Keratinocyte (primary cell): ENCODE results near the gene SLC19A1. TPM values are rescaled to one million over a fixed set of nuclear protein-coding genes. Genes with fewer than 3 reads are reported as not detected.

ENCODE experiments used
- DNase-seq: peaks from one replicate; pipeline ENCODE4 v3.0.0-alpha.2; 2011; ENCODE audit warnings: low read depth, missing footprints, low spot score
- FAIRE-seq: peaks from 2 replicates; lab custom pipeline; 2011; peaks lifted over from hg19 to GRCh38; lab: Jason Lieb, UNC
- H2AFZ ChIP-seq: 2 replicates; pipeline ENCODE4 v1.6.0; 2012; ENCODE audit warnings: low read length, control low read depth, inconsistent platforms; ENCODE audit not compliant: control insufficient read depth
- H3K27ac ChIP-seq: 2 replicates; pipeline ENCODE4 v1.5.1; 2011; ENCODE audit warnings: low read length; ENCODE audit not compliant: control insufficient read depth, insufficient read depth
- H3K27me3 ChIP-seq: 3 replicates; pipeline ENCODE4 v1.6.0; 2011; ENCODE audit warnings: low read length; ENCODE audit not compliant: control insufficient read depth, insufficient read depth; ENCODE audit errors: extremely low read depth
- H3K36me3 ChIP-seq, 2 experiments: 2 replicates in 1 of 2; 3 replicates in 1 of 2; pipeline ENCODE4 v1.5.1; 2011; ENCODE audit warnings: low read length in 2 of 2, mild to moderate bottlenecking in 1 of 2; ENCODE audit not compliant: control insufficient read depth in 2 of 2, insufficient read depth in 2 of 2; ENCODE audit errors: extremely low read depth in 1 of 2
- H3K4me1 ChIP-seq: 3 replicates; pipeline ENCODE4 v1.5.1; 2011; ENCODE audit warnings: low read length; ENCODE audit not compliant: control insufficient read depth, insufficient read depth; ENCODE audit errors: extremely low read depth
- H3K4me2 ChIP-seq: 3 replicates; pipeline ENCODE4 v1.6.0; 2011; ENCODE audit warnings: low read depth, low read length; ENCODE audit not compliant: control insufficient read depth, insufficient read depth; ENCODE audit errors: extremely low read depth
- H3K4me3 ChIP-seq, 3 experiments: fragments of 200-600 bp in 1 of 3; sonication (generic) in 1 of 3; 2 replicates in 2 of 3; 3 replicates in 1 of 3; pipeline ENCODE4 v1.5.1; 2011 to 2016; ENCODE audit warnings: low read length in 3 of 3, mild to moderate bottlenecking in 3 of 3, control low read depth in 2 of 3, inconsistent platforms in 1 of 3, low read depth in 1 of 3, mixed read lengths in 1 of 3, mixed run types in 1 of 3, moderate library complexity in 1 of 3; ENCODE audit not compliant: control insufficient read depth in 2 of 3, insufficient read depth in 2 of 3; ENCODE audit errors: extremely low read depth in 1 of 3
- H3K79me2 ChIP-seq: 2 replicates; pipeline ENCODE4 v1.6.0; 2012; ENCODE audit warnings: low read length; ENCODE audit not compliant: control insufficient read depth, insufficient read depth
- H3K9ac ChIP-seq: 3 replicates; pipeline ENCODE4 v1.6.0; 2011; ENCODE audit warnings: low read length; ENCODE audit not compliant: control insufficient read depth, insufficient read depth; ENCODE audit errors: extremely low read depth
- H3K9me1 ChIP-seq: 3 replicates; pipeline ENCODE4 v1.6.0; 2011; ENCODE audit warnings: low read length; ENCODE audit not compliant: control insufficient read depth, insufficient read depth; ENCODE audit errors: extremely low read depth
- H3K9me3 ChIP-seq: 2 replicates; pipeline ENCODE4 v1.5.1; 2012; ENCODE audit warnings: low read depth, low read length; ENCODE audit not compliant: control insufficient read depth
- H4K20me1 ChIP-seq: 3 replicates; pipeline ENCODE4 v1.6.0; 2011; ENCODE audit warnings: low read length; ENCODE audit not compliant: control insufficient read depth, insufficient read depth; ENCODE audit errors: extremely low read depth
- EZH2 ChIP-seq: IDR thresholded peaks from one replicate; pipeline ENCODE4 v1.6.1; 2012; ENCODE audit warnings: inconsistent platforms, mild to moderate bottlenecking, low read length, moderate library complexity
- dilution Hi-C: fragments of 300-500 bp; cut with MboI; formaldehyde crosslinking; loops from one replicate; pipeline ENCODE4 v1.7.0; 2020; ENCODE audit warnings: low sequenced_read_pairs; ENCODE audit not compliant: extremely low pct_ligation_motif_present
- polyA plus RNA-seq, 5 experiments: library from polyadenylated mRNA; depleted of rRNA in 3 of 5; stranded (reverse) in 3 of 5; stranded (forward) in 1 of 5; unstranded in 1 of 5; fragments of >200 nt; gene quantifications; 1 replicate in 1 of 5; 2 replicates in 3 of 5; 3 replicates in 1 of 5; pipeline versions ENCODE4 v1.2.1 to v1.2.3, GENCODE V29; 2011 to 2012; ENCODE audit warnings: missing spikeins in 2 of 5, low read depth in 1 of 5, low replicate concordance in 1 of 5
- TF ChIP-seq, protein P1 (sequence below), 3 experiments: IDR thresholded peaks in 1 of 3; conservative IDR thresholded peaks in 1 of 3; optimal IDR thresholded peaks in 1 of 3; 2 replicates in 2 of 3; 3 replicates in 1 of 3; pipeline versions ENCODE3 to v1.5.1; 2011; ENCODE audit warnings: low read length in 3 of 3, mild to moderate bottlenecking in 3 of 3, moderate library complexity in 2 of 3, control low read depth in 1 of 3, inconsistent platforms in 1 of 3; ENCODE audit not compliant: insufficient read depth in 2 of 3; ENCODE audit errors: extremely low read depth in 1 of 3

Gene SLC19A1
- polyA plus RNA-seq, 1 donor (not counting 4 experiments of a cell fraction or from before 2014, with no cell fraction given): 3.8 TPM

DNA sequence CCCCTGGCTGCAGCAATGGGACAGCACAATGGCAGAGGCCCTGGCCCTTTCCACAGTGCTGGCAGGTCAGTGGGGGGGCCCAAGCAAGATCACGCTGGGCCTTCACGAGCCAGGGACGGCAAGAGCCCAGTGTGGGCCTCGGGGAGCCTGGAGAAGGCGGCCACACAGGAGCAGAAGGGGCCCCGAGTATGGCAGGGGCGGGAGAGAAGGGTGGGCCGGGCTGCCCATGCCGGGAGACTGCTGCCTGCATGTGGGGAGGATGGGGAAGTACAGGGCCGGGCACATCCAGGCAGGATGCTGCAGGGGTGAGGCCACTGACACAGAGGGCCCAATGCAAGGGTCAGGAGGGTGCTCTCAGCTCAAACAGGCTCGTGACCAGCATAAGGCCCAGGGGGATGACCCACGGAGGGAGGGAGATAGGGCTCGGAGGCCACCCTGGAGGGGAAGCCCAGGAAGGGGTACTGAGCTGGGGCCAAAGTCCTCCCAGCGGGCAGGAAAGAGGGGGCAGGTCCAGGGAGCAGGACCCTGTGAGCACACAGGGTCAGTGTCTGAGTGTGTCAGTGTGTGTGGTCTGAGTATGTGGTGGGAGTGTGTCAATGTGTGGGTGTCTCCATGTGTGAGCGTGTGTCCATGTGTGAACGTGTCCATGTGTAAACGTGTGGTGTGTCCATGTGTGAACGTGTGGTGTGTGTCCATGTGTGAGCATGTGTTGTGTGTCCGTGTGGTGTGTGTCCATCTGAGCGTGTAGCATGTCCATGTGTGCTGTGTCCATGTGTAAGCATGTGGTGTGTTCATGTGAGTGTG, 13.1 kb downstream of the SLC19A1 start:
- no peak for FAIRE-seq
- Histone ChIP-seq H3K36me3 (peaks cover 11 to 18% of the 10 kb centered on the region in 2 experiments), H3K9me1 (no peaks in the 10 kb centered on the region), H3K27me3 (no peaks in the 10 kb centered on the region), H3K4me3 (no peak overlapping the region), H4K20me1 (no peaks in the 10 kb centered on the region), H2AFZ (no peak overlapping the region), H3K4me2 (no peak overlapping the region), H3K27ac (no peak overlapping the region), H3K9me3 (no peaks in the 10 kb centered on the region), H3K79me2 (no peaks in the 10 kb centered on the region), H3K9ac (no peak overlapping the region), H3K4me1 (peaks cover 11% of the 10 kb centered on the region)
- TF ChIP-seq, protein P1, sequence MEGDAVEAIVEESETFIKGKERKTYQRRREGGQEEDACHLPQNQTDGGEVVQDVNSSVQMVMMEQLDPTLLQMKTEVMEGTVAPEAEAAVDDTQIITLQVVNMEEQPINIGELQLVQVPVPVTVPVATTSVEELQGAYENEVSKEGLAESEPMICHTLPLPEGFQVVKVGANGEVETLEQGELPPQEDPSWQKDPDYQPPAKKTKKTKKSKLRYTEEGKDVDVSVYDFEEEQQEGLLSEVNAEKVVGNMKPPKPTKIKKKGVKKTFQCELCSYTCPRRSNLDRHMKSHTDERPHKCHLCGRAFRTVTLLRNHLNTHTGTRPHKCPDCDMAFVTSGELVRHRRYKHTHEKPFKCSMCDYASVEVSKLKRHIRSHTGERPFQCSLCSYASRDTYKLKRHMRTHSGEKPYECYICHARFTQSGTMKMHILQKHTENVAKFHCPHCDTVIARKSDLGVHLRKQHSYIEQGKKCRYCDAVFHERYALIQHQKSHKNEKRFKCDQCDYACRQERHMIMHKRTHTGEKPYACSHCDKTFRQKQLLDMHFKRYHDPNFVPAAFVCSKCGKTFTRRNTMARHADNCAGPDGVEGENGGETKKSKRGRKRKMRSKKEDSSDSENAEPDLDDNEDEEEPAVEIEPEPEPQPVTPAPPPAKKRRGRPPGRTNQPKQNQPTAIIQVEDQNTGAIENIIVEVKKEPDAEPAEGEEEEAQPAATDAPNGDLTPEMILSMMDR (optimal IDR thresholded peaks at IDR 0.05 in 1 of 3, IDR thresholded peaks at IDR 0.05 in 1 of 3, conservative IDR thresholded peaks at IDR 0.05 in 1 of 3; ENCODE audit: extremely low read depth in 1 of 3, insufficient read depth in 2 of 3, low read length in 3 of 3): no peak
- no peak for TF ChIP-seq EZH2
- DNase-seq: no peak
- dilution Hi-C loops: no loop called here

DNA sequence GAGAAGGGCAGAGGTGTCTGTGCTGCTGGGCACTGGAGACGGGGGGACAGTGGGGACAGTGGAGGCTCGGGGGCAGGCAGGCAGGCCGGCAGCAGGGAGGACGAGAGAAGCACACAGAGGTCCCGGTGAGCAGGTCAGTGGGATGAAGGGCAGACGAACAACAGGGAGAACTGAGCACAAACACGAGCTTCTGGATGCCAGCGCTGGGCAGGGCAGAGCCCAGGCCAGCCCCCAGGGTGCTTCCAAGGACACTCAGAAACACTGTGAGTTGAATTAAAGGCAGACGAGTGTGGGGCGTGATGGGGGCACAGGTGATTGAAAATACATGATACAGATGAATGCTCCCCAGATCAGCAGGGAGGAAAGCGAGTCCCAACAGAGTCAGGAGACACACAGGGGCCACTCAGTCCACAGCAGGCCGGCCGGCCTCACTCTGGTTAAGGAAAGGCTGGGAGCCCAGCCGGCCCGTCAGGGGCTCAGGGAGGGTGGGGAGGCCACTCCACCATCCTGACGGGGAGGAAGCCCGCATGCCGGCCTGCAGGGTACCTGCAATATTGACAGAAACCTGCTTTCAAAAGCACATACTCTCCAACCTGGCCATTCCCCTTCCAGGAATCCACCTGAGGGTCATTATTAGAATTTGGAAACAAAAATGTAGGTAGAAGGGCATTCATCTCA, 14.1 kb downstream of the SLC19A1 start:
- FAIRE-seq: no peak

More for the DNA sequence above, 14.1 kb downstream of the SLC19A1 start:
- no peak overlapping the region for H3K4me3 ChIP-seq
- H2AFZ ChIP-seq: no peak overlapping the region
- no peaks in the 10 kb centered on the region for H4K20me1 ChIP-seq
- no peaks in the 10 kb centered on the region for H3K9me1 ChIP-seq
- H3K79me2 ChIP-seq: no peaks in the 10 kb centered on the region
- no peak overlapping the region for H3K27ac ChIP-seq
- H3K9me3 ChIP-seq: no peaks in the 10 kb centered on the region
- no peak for TF ChIP-seq EZH2
- TF ChIP-seq, protein P1 (optimal IDR thresholded peaks at IDR 0.05 in 1 of 3, IDR thresholded peaks at IDR 0.05 in 1 of 3, conservative IDR thresholded peaks at IDR 0.05 in 1 of 3; ENCODE audit: extremely low read depth in 1 of 3, insufficient read depth in 2 of 3, low read length in 3 of 3): no peak
- H3K4me2 ChIP-seq: no peak overlapping the region
- H3K9ac ChIP-seq: no peak overlapping the region
- H3K4me1 ChIP-seq: peaks cover 11% of the 10 kb centered on the region
- DNase-seq: no peak
- dilution Hi-C loops: no loop called here
- no peaks in the 10 kb centered on the region for H3K27me3 ChIP-seq
- H3K36me3 ChIP-seq: peaks cover 11 to 18% of the 10 kb centered on the region in 2 experiments
